WERI-Rb-1 (cell line): ENCODE results near the gene PEAK1.

ENCODE experiments used
- DNase-seq: peaks from one replicate; pipeline ENCODE4 v3.0.0-alpha.2; 2020
- H3K27ac ChIP-seq: fragments of 250-450 bp; sonication (Bioruptor Pico); 2 replicates; pipeline ENCODE4 v1.5.1; 2020; ENCODE audit warnings: mild to moderate bottlenecking, moderate library complexity
- H3K27me3 ChIP-seq: fragments of 250-450 bp; sonication (Bioruptor Pico); 2 replicates; pipeline ENCODE4 v1.5.1; 2021; ENCODE audit warnings: mild to moderate bottlenecking, low read depth, moderate library complexity; ENCODE audit not compliant: insufficient read depth, severe bottlenecking
- H3K36me3 ChIP-seq: fragments of 250-450 bp; sonication (Bioruptor Pico); 2 replicates; pipeline ENCODE4 v1.5.1; 2020; ENCODE audit warnings: mild to moderate bottlenecking, moderate library complexity
- H3K4me3 ChIP-seq: 2 replicates; pipeline ENCODE4 v1.5.1; 2011; ENCODE audit warnings: low read depth, mild to moderate bottlenecking, control low read depth, low read length
- H3K9me3 ChIP-seq: fragments of 250-450 bp; sonication (Bioruptor Pico); 2 replicates; pipeline ENCODE4 v1.5.1; 2021; ENCODE audit warnings: mild to moderate bottlenecking, moderate library complexity; ENCODE audit not compliant: severe bottlenecking
- TF ChIP-seq, protein P1 (sequence below): IDR thresholded peaks from 2 replicates; pipeline ENCODE4 v1.5.1; 2011; ENCODE audit warnings: low read depth, mild to moderate bottlenecking, control low read depth, inconsistent platforms, low read length

The PEAK1 gene

DNA sequence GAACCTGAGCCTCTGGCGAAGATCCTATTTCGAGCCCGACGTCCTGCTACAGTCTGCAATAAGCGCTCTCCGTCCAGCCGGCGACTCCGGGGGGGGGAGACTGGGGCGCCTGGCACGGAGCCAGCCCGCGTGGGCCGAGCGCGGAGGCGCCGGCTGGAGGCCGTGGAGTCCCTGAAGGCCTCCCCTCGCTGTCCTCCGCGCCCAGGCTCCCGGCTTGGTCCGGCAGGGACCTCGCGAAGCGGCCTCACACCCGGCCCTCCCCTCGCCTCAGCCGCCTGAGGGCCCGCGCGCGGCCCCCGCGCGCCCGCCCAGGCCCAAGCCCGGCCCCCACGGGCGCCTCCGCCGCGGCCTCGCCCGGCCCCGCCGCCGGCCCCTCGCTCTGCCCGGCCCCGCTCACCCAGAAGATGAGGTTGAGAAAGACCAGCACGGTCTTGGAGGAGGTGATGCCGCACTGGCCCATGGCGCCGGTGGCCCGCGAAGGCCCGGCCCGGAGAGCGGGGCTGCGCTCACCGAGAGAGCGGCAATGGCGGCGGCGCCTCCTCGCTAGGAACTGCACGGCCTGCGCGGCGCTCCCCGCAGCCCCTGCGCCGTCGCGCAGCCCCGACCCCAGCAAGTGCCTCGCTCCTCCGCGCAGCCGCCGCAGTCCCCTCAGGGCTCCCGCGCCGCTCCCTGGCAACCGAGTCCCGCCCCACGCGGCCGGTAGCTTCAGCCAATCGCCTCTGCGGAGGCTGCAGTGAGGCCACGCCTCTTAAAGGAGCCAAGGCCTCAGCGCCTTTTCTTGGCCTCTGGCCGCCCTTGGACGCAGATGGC is 349.2 kb downstream of the PEAK1 start, which contains the start of gene TSPAN3:
Gene TSPAN3, minus strand, starts transcription at position 615 of the 810 bp plus-strand sequence. Its CDS starts 155 bp downstream, at position 460.
- H3K27ac ChIP-seq, result peak within 1 kb of the TSS; percentile 94
- TF ChIP-seq, protein P1, sequence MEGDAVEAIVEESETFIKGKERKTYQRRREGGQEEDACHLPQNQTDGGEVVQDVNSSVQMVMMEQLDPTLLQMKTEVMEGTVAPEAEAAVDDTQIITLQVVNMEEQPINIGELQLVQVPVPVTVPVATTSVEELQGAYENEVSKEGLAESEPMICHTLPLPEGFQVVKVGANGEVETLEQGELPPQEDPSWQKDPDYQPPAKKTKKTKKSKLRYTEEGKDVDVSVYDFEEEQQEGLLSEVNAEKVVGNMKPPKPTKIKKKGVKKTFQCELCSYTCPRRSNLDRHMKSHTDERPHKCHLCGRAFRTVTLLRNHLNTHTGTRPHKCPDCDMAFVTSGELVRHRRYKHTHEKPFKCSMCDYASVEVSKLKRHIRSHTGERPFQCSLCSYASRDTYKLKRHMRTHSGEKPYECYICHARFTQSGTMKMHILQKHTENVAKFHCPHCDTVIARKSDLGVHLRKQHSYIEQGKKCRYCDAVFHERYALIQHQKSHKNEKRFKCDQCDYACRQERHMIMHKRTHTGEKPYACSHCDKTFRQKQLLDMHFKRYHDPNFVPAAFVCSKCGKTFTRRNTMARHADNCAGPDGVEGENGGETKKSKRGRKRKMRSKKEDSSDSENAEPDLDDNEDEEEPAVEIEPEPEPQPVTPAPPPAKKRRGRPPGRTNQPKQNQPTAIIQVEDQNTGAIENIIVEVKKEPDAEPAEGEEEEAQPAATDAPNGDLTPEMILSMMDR, result no peak
- peak within 1 kb of the TSS; percentile 95 for H3K4me3 ChIP-seq
- H3K27me3 ChIP-seq, result no peaks in the 10 kb centered on the region
- peaks cover 31% of the 10 kb centered on the region for H3K36me3 ChIP-seq
- no peaks in the 10 kb centered on the region for H3K9me3 ChIP-seq
- DNase-seq, result peak; percentile 95

DNA sequence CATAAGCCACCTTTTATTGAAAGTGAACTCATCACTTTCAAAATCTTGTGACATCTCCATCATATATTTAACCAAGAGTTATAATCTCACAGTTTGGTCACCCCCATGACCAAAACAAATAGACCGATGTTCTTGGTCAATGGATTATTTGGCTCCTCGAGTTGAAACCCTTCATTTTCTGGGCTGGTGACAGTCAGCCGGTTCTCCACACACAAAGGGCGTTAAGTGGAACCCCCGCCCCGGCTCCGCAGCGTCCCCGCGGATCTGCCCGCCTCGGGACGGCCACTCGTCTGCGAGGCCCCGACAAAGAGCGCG is 349.8 kb downstream of the PEAK1 start:
- TF ChIP-seq, protein P1, result no peak
- peak overlapping the region; percentile 94 for H3K27ac ChIP-seq
- H3K36me3 ChIP-seq, result peaks cover 31% of the 10 kb centered on the region

DNA sequence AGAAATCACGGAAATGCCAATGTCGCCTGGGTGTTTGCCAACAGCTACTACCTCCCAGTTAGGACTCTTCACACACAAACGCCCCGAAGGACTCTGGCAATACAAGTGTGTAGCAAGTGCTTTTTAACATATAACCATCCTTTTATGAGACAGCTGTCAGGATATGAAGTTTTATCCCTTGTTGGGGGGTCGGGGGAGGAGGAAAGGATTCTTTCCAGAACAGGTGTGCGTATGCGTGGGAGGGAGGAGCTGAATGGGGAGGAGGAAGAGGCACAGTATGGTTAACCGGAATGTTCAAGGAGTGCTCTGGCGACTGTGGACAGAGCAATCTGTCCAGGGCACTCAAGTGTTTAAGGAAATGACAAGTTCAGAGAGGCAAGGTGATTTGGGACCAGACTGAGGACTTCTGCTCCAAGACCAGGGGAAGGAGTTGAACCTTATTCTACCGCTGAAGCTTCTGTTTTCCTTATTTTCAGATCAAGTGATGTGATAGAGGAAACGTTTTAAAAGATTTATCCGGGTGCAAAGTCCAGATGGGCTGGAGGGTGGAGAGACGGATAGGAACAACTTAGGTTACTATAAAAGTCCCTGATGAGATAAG is 350.3 kb downstream of the PEAK1 start:
- no peak for DNase-seq
- Histone ChIP-seq H3K27me3 (no peaks in the 10 kb centered on the region), H3K36me3 (peaks cover 31% of the 10 kb centered on the region), H3K4me3 (peak overlapping the region; percentile 95), H3K9me3 (no peaks in the 10 kb centered on the region), H3K27ac (peak overlapping the region; percentile 94)
- TF ChIP-seq, protein P1, result no peak

More for the DNA sequence above, 349.8 kb downstream of the PEAK1 start:
- H3K27me3 ChIP-seq, result no peaks in the 10 kb centered on the region
- no peaks in the 10 kb centered on the region for H3K9me3 ChIP-seq
- DNase-seq, result no peak
- peak overlapping the region; percentile 95 for H3K4me3 ChIP-seq

DNA sequence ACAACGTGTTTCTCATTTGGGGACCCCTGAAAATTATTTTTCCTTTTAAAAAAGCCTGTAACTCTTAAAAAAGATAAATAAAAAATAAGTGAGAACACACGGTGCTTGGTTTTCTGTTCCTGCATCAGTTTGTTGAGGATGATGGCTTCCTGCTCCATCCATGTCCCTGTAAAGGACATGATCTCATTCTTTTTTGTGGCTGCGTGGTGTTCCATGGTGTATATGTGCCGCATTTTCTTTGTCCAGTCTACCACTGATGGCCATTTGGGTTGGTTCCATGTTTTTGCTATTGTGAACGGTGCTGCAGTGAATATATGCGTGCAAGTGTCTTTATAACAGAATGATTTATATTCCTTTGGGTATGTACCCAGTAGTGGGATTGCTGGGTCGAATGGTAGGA is 351.3 kb downstream of the PEAK1 start:
- DNase-seq, result no peak
- Histone ChIP-seq H3K4me3 (no peak overlapping the region), H3K27ac (no peak overlapping the region), H3K27me3 (no peaks in the 10 kb centered on the region), H3K9me3 (no peaks in the 10 kb centered on the region), H3K36me3 (peaks cover 31% of the 10 kb centered on the region)
- TF ChIP-seq, protein P1, result no peak

DNA sequence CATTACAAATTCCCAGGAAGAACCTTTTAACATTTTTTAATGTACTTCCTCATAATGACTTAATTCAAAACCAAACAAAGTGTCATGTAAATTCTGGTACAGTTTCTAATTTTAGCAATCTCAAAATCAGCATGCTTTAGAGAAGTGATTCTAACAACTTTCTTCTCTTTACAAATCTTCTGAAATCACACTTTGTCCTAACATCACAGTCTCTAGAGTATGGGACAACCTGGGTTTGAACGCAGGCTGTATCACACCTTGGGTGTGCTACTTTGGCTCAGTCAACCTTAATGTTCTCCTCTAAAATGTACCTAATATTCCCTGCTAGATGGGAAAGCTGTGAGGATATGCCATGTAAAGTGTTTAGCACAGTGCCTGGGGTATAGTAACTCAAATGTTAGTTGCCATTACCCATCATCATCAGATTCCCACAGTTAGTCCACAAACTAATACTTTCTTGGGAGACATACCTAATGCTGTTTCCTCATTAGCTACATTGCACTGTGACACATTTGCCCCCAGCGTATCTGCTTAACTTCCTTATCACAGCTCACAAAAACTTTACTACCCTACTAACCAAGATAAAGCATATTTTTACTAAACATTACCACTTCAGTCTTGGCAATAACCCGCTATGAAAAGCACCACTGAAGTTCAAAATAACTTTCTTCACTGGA is 352.1 kb downstream of the PEAK1 start:
- H3K4me3 ChIP-seq, result no peak overlapping the region
- no peaks in the 10 kb centered on the region for H3K27me3 ChIP-seq
- TF ChIP-seq, protein P1, result no peak
- DNase-seq, result no peak
- no peaks in the 10 kb centered on the region for H3K9me3 ChIP-seq
- H3K36me3 ChIP-seq, result peaks cover 31% of the 10 kb centered on the region
- no peak overlapping the region for H3K27ac ChIP-seq
